Measurements from ENCODE around the gene TLE1. TPM values are rescaled to one million over a fixed set of nuclear protein-coding genes. Genes with fewer than 3 reads are reported as not detected.

The TLE1 gene
- total and polyA plus RNA-seq, 9 of the 15 experiments (the other 6 are each of a cell fraction or from before 2014, with no cell fraction given), result 0.11 TPM; not detected in 8

- TF ChIP-seq FOXM1 (IDR thresholded peaks at IDR 0.05; ENCODE audit: low read depth) (no peak), FOXM1 (CRISPR knock-in tag; IDR thresholded peaks at IDR 0.05; ENCODE audit: low read depth) (no peak), KLF1 (tag; IDR thresholded peaks at IDR 0.05) (no peak)
Observed at GRCh38 chr9:81717747-81718077, 28.4 kb upstream of the TLE1 start (continued).

- Histone ChIP-seq H3K9me1 (ENCODE audit: control insufficient read depth, insufficient read depth, low read length) (no peaks in the 10 kb centered on the region), H4K20me1 (replicated peaks; ENCODE audit: control insufficient read depth, insufficient read depth, low read length) (no peaks in the 10 kb centered on the region), H3K4me2 (ENCODE audit: insufficient read depth, low read length) (no peak overlapping the region), H3K27ac (ENCODE audit: extremely low read depth, low read depth, low read length) (no peak overlapping the region), H3K4me3 (no peak overlapping the region), H3K9ac (ENCODE audit: insufficient read depth in 1 of 2, low read depth in 2 of 2, low read length in 2 of 2) (no peak overlapping the region), H3K4me1 (replicated peaks in 1 of 2; ENCODE audit: control insufficient read depth in 2 of 2, insufficient read depth in 2 of 2, low read length in 2 of 2) (no peaks in the 10 kb centered on the region), H2AFZ (ENCODE audit: low read depth, low read length) (no peak overlapping the region), H3K79me2 (ENCODE audit: control insufficient read depth, insufficient read depth, low read length) (no peaks in the 10 kb centered on the region), H3K27me3 (ENCODE audit: control insufficient read depth in 2 of 2, insufficient read depth in 2 of 2, low read length in 2 of 2) (no peaks in the 10 kb centered on the region), H3K9me3 (replicated peaks; ENCODE audit: control insufficient read depth, insufficient read depth, low read depth, low read length) (no peaks in the 10 kb centered on the region), H3K36me3 (ENCODE audit: control insufficient read depth, insufficient read depth, low read length) (no peaks in the 10 kb centered on the region)
- no peak for FAIRE-seq
- WGBS (ENCODE audit: insufficient coverage, low coverage, missing lambda C conversion rate), result 3% methylated on average over 5 of the region's 5 CpGs
- no peak for ATAC-seq
- no peak for DNase-seq (ENCODE audit: extremely low read depth in 1 of 4, low spot score in 3 of 4)
- intact Hi-C loops (cut with micrococcal nuclease), result no loop called here
- POLR2A ChIA-PET, result no interaction called here
- no TSS peak for BruUV-seq (replicated peaks)
- TF ChIP-seq MBD1 (CRISPR knock-in tag; IDR thresholded peaks at IDR 0.05) (no peak), SREBF2 (CRISPR knock-in tag; IDR thresholded peaks at IDR 0.05) (no peak), PATZ1 (CRISPR knock-in tag; IDR thresholded peaks at IDR 0.05; ENCODE audit: borderline replicate concordance) (no peak), SPI1 (IDR thresholded peaks at IDR 0.05; ENCODE audit: borderline replicate concordance, low read depth, low read length) (no peak), SIN3A (IDR thresholded peaks at IDR 0.05; ENCODE audit: borderline replicate concordance in 2 of 2, control insufficient read depth in 1 of 2, low read depth in 2 of 2, low read length in 2 of 2) (no peak), ZNF586 (CRISPR knock-in tag; conservative IDR thresholded peaks at IDR 0.05) (no peak), POLR3G (IDR thresholded peaks at IDR 0.05; ENCODE audit: extremely low read depth, insufficient read length, insufficient replicate concordance) (no peak)
- in situ Hi-C loops (cut with MboI), result no loop called here
- CTCF ChIA-PET (ENCODE audit: low intra/inter-chr PET ratio), result no interaction called here
Observed at GRCh38 chr9:81717061-81717746, 27.9 kb upstream of the TLE1 start.
